GM18868 (cell line): ENCODE results near the gene ARAP3.
"Not testable (repeated sequence)": the region's sequence is repeated elsewhere in the genome, so short reads cannot be mapped to it uniquely, and the experiment has no call there.

ENCODE experiments used
- ATAC-seq: cut with Tn5 transposase; IDR thresholded peaks from one replicate; pipeline ENCODE4 v1.9.1; 2021; ENCODE audit warnings: mild to moderate bottlenecking, moderate library complexity; ENCODE audit not compliant: unreplicated experiment

ARAP3 gene

DNA sequence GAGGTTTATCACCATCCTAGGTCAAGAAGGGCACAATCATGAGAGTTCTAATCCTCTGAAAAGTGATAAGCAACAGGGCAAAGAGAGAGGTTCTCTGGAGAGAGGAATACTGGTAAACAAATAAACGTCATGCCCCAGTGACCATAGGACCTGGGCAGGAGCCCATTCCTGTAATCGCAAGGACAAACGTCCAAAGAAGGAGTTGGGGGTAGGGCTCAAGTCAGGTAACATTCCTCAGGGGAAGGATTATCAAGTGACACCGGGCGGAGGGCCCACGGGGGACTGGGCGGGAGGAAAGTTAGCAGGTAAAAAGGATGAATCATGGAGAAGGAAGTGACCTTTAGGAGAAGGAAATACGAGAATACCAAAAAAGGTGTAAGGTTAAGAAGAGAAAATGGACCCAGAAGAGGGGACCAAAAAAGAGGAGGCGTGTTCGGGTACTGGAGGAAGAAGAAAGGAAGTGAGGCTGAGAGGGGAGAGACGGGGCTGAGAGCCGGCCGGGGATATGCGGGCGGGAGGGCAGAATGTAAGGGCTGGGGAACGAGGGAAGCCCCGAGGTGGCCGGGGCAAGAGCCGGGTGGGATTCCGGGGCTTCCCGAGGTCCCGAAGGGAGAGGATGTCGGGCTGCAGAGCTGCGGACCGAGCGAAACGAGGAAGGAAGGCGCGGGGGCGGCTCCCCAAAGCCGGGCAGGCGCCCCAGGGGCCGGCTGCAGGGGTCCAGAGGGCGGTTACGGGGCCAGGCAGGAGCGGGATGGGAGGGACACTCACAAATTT, 63.8 kb downstream of the ARAP3 start:
- peak; percentile 19 for ATAC-seq

DNA sequence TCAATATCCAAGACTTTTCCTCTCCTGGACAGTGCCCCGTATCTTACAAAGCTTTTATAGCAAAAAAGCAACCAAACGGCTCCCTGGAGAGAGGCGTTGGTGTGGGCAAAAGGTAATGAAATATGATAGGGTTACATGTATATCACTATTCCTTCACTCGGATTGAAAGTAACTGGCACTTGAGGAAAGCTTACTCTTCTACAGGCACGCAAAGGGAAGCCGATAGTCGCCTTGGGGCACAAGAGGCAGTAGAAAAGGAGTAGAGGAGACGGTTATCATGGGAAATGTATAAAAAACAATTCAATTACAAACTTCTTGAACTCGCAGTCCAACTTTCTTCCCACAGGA, 64.4 kb downstream of the ARAP3 start:
- no peak for ATAC-seq

DNA sequence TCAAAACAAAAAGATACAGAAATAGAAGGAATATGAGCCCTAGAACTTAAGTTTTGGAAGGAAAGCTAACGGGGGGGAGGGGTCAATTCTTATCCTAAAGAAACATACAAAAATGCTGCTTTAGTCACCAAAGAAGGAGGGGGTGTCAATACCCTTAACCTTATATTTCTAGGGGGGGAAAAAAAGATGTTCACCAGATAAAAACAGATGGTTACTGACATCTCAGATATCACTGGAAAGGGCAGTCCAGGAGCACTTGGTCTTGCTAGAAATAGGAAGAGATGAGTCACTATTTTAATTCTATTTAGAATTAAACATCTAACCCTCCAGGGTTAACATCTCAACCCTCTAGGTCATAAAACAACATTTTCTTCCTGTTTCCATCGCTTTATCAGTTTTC, 64.9 kb downstream of the ARAP3 start:
- no peak for ATAC-seq

GRCh38 chr5:141615991-141616720, 65.9 kb downstream of the ARAP3 start:
- no peak for ATAC-seq

DNA sequence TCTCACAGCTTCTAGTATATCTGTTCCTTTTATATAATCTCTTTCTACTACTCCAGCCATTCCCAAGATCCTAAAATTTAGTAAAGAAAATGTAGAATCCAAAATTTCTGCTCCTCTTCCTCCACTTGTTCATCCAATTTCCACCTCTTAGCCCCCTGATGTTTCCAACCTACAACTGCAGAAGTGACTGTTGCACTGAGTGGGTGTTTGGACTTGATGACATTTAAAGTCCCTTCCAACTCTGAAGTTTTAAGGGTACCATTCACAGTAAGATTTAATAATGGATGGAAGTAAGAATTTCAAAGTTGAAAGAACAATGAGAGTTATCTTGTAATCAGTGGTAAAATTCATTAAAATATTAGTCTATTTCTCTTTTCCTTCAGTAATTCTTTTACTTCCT, 68.7 kb downstream of the ARAP3 start:
- no peak for ATAC-seq

- ATAC-seq: no peak
These were observed 70.7 kb downstream of the ARAP3 start for GRCh38 chr5:141611289-141611688.

DNA sequence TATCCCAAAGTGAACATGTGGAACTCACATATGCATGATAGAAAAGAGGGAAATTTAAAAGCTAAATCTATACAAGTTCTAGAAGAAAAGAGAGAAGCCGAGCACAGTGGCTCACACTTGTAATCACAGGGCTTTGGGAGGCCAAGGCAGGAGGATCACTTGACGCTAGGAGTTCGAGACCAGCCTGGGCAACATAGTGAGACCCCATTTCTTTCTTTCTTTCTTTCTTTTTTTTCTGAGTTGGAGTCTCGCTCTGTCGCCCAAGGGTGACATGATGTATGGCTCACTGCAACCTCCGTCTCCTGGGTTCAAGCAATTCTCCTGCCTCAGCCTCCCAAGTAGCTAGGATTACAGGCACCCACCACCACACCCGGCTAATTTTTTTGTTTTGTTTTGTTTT, 72.1 kb downstream of the ARAP3 start:
- not testable (repeated sequence) for ATAC-seq

DNA sequence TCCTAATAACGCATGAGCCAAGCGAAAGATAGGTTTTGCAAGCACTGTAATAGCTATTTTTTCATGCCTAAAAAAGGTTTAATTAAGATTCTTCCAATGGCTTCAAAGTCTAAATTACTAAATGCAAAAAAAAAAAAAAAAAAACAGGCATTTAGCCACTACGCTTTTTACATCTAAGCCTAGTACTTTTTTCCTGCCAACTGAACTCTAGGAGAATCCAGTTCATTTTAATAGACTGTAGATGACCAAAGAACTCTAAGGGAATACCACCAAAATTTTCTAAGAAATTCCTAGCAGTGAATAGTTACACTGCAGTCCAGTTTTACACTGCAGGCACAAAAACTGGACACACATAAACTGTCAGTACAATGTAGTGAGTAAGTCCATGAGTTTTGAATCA, 73.0 kb downstream of the ARAP3 start:
- ATAC-seq: no peak

DNA sequence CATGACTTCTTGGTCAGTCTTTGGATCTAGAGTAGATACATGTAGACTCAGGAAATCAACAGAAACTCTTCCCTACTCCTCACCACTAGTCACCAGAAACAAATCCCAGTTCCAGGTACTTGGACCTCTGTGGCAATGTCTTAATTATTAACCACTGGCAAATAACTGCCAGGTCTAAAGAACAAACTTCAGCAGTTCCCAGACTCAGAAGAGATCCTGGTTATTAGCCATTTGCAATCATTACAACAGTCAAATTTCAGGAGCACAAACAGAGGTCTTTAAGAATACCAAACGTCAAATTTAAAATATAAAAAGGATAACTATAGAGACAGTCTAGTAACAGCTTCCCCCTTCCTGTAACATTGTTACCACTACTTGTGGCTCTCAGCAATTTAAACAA, 73.5 kb downstream of the ARAP3 start:
- no peak for ATAC-seq

DNA sequence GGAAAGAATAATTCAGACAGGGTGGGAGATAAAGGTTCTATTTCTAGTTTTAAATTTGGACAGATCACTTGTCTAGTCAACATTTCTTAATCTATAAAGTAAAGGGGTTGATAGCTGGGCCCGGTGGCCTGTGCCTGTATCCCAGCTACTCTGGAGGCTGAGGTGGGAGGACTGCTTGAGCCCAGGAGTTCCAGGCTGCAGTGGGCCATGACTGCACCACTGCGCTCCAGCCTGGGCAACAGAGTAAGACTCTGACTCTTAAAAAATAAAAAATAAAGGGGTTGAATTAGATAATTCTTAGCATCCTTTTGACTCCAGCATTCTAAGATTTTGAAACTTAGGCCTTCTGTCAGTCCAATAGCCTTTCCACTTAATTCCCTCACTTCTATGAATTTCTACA, 74.0 kb downstream of the ARAP3 start:
- ATAC-seq: no peak

DNA sequence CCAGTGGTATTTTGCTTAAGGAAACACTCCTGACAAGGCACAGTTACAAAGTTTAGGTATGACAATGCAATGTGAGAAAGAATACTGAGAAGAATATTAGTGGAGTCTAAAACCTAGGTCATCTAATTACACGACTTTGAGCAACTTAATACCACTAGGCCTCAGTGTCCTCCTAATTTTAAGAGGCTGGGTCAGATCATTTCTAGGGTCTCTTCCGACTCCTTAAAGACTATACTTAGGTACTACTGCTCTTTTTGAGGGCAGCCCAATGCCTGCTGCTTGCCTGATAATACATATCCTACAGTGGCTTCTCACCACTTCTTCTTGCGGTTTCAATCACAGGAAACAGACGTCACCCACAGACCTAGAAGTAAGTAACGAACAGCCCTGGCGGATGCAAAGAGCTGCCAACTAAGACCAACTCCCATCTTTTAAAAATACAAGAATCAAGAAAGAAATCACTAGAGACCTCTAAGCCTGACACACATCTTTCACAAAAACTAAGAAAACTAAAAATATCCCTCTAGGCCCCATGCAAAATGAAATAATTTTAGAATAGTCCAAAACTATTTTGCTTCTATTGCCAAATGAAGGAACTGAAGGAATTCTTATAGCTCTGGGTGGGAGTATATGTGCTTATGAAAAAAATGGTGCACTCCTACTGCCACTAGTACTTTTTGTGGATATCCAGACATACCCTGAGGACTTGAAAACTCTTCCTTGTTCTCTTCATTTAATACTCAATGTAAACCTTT, 76.3 kb downstream of the ARAP3 start:
- peak; percentile 96 for ATAC-seq

DNA sequence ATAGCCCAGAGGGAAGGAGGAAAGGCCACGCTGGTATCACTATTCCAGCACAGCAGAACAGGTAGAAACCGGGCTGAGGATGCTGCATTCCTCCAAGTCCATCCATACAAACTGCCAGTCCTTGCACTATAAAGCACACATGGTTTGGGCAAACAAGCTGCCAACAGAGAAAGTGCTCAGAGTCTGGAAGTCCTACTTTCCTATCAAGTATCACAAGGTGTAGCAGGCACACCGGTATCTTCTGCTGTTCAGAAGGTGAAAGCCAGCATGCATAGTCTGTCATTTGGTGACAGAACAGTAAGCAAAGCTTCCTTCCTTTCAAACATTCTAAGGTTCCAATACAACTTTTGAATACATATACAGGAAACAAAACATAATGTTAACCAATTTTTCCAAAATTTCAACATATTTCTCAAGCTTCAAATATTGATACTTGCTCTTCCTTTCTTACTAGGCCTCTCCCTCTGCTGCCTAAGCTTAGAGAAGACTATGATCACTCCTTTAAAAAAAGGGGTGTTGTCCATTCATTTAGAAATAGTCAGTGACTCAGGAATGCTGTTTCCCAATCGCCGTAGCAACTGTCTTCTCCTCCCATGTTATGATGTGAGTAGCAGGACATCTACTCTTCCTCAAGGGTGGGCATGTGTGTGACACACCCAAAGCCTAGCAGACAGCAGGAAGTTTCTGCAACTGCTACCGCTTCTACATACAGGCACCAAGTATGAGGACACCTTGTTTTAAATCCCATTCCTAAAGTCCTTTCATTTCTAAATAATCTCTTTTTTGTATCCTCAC, 77.9 kb downstream of the ARAP3 start:
- no peak for ATAC-seq
